Measurements from ENCODE around the gene GBP2. TPM values are rescaled to one million over a fixed set of nuclear protein-coding genes. Genes with fewer than 3 reads are reported as not detected.
"Not testable (repeated sequence)": the region's sequence is repeated elsewhere in the genome, so short reads cannot be mapped to it uniquely, and the experiment has no call there.

GBP2 gene
- total RNA-seq = 7.8 TPM

- no peak for DNase-seq (ENCODE audit: low spot score)
- ATAC-seq = peak; percentile 64
Observed at GRCh38 chr1:89125913-89126580, at the start of gene GBP2. Gene GBP2 (minus strand): TSS chr1:89126114. CDS start chr1:89121966, 4,148 bp downstream.

GRCh38 chr1:89174491-89174890 lies 48.6 kb upstream of the GBP2 start:
- ATAC-seq (peak; percentile 56), DNase-seq (ENCODE audit: low spot score) (no peak)

GRCh38 chr1:89172468-89173143 lies 46.7 kb upstream of the GBP2 start:
- peak; percentile 44 for ATAC-seq
- DNase-seq (ENCODE audit: low spot score) = no peak

- ATAC-seq = no peak
- DNase-seq (ENCODE audit: low spot score) = no peak
Observed at GRCh38 chr1:89171067-89171438, 45.1 kb upstream of the GBP2 start.

- DNase-seq (ENCODE audit: low spot score) = no peak
- ATAC-seq = no peak
Observed at GRCh38 chr1:89170170-89171066, 44.5 kb upstream of the GBP2 start.

GRCh38 chr1:89169166-89169565 lies 43.3 kb upstream of the GBP2 start:
- ATAC-seq (no peak), DNase-seq (ENCODE audit: low spot score) (no peak)

- DNase-seq (ENCODE audit: low spot score) = no peak
- peak; percentile 56 for ATAC-seq
Observed at GRCh38 chr1:89167590-89168230, 41.8 kb upstream of the GBP2 start.

- no peak for DNase-seq (ENCODE audit: low spot score)
- no peak for ATAC-seq
Observed at GRCh38 chr1:89166705-89167104, 40.8 kb upstream of the GBP2 start.

GRCh38 chr1:89165811-89166210 lies 39.9 kb upstream of the GBP2 start:
- DNase-seq (ENCODE audit: low spot score) (no peak), ATAC-seq (no peak)

GRCh38 chr1:89151047-89151446 lies 25.1 kb upstream of the GBP2 start:
- ATAC-seq (no peak), DNase-seq (ENCODE audit: low spot score) (no peak)

GRCh38 chr1:89149976-89150375 lies 24.1 kb upstream of the GBP2 start:
- DNase-seq (ENCODE audit: low spot score) (no peak), ATAC-seq (no peak)

GRCh38 chr1:89149229-89149628 lies 23.3 kb upstream of the GBP2 start:
- ATAC-seq (peak; percentile 70), DNase-seq (ENCODE audit: low spot score) (no peak)

GRCh38 chr1:89147678-89148658 lies 22.1 kb upstream of the GBP2 start:
- no peak for DNase-seq (ENCODE audit: low spot score)
- ATAC-seq = peak; percentile 47

- no peak for DNase-seq (ENCODE audit: low spot score)
- ATAC-seq = no peak
Observed at GRCh38 chr1:89146721-89147120, 20.8 kb upstream of the GBP2 start.

- DNase-seq (ENCODE audit: low spot score) = no peak
- no peak for ATAC-seq
Observed at GRCh38 chr1:89143484-89143883, 17.6 kb upstream of the GBP2 start.

- no peak for DNase-seq (ENCODE audit: low spot score)
- ATAC-seq = peak; percentile 38
Observed at GRCh38 chr1:89142160-89142559, 16.2 kb upstream of the GBP2 start.

GRCh38 chr1:89133747-89134146 lies 7.8 kb upstream of the GBP2 start:
- DNase-seq (ENCODE audit: low spot score) (no peak), ATAC-seq (peak; percentile 69)

- no peak for DNase-seq (ENCODE audit: low spot score)
- no peak for ATAC-seq
Observed at GRCh38 chr1:89130716-89131115, 4.8 kb upstream of the GBP2 start.

GRCh38 chr1:89129911-89130310 lies 4.0 kb upstream of the GBP2 start:
- ATAC-seq (no peak), DNase-seq (ENCODE audit: low spot score) (no peak)

GRCh38 chr1:89128003-89128458 lies 2.1 kb upstream of the GBP2 start:
- not testable (repeated sequence) for DNase-seq (ENCODE audit: low spot score); ATAC-seq

All from left lobe of liver (tissue), 2 donors.